Measurements from ENCODE around the gene RITA1.
"Not testable (repeated sequence)": the region's sequence is repeated elsewhere in the genome, so short reads cannot be mapped to it uniquely, and the experiment has no call there.

RITA1 gene

DNA sequence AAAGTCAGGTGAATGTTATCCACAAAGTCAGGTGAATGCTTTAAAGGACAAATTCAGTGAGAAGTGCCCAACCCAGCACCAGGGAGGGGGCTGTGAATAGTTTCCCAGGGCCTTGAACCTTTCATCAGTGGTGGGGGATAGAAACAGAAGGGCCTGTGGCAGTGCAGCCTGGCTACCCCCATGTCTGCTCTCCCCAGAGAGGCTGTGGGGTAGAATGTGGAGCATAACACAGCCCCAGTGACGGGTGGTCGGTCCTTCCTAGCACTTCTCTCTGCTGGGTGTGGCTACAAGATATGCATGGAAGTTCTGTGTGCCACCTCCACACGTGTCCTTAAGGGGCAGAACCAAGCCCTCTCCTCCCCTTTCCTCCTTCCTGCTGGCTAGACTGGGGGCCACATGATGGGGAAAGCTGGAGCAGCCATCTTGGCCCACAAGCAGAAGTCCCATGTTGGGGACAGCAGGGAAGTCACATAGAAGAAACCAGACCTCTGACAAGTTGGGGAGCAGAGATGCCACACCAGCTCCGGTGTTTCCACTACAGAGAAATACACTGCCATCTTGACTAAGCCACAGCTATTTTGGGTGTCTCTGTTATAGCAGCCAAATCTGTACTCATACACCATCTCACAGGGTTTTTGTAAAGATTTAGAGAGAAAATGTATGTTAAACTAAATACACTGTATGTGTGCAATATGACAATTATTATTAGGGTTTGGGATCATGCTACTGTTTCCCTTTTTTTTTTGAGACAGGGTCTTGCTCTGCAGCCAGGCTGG lies 17.0 kb downstream of the RITA1 start:
- TF ChIP-seq, protein P1, sequence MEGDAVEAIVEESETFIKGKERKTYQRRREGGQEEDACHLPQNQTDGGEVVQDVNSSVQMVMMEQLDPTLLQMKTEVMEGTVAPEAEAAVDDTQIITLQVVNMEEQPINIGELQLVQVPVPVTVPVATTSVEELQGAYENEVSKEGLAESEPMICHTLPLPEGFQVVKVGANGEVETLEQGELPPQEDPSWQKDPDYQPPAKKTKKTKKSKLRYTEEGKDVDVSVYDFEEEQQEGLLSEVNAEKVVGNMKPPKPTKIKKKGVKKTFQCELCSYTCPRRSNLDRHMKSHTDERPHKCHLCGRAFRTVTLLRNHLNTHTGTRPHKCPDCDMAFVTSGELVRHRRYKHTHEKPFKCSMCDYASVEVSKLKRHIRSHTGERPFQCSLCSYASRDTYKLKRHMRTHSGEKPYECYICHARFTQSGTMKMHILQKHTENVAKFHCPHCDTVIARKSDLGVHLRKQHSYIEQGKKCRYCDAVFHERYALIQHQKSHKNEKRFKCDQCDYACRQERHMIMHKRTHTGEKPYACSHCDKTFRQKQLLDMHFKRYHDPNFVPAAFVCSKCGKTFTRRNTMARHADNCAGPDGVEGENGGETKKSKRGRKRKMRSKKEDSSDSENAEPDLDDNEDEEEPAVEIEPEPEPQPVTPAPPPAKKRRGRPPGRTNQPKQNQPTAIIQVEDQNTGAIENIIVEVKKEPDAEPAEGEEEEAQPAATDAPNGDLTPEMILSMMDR (IDR thresholded peaks at IDR 0.05; ENCODE audit: low read depth, low read length, missing control alignments): no peak
- H3K36me3 ChIP-seq (replicated peaks): no peaks in the 10 kb centered on the region
- no peak overlapping the region for H3K27ac ChIP-seq
- no peak for DNase-seq
- no peaks in the 10 kb centered on the region for H3K27me3 ChIP-seq (replicated peaks)
- no peak overlapping the region for H3K4me3 ChIP-seq (ENCODE audit: low read depth, low read length)
- in situ Hi-C loops (cut with HindIII; ENCODE audit: low pct_ligation_motif_present, low sequenced_read_pairs): no loop called here

DNA sequence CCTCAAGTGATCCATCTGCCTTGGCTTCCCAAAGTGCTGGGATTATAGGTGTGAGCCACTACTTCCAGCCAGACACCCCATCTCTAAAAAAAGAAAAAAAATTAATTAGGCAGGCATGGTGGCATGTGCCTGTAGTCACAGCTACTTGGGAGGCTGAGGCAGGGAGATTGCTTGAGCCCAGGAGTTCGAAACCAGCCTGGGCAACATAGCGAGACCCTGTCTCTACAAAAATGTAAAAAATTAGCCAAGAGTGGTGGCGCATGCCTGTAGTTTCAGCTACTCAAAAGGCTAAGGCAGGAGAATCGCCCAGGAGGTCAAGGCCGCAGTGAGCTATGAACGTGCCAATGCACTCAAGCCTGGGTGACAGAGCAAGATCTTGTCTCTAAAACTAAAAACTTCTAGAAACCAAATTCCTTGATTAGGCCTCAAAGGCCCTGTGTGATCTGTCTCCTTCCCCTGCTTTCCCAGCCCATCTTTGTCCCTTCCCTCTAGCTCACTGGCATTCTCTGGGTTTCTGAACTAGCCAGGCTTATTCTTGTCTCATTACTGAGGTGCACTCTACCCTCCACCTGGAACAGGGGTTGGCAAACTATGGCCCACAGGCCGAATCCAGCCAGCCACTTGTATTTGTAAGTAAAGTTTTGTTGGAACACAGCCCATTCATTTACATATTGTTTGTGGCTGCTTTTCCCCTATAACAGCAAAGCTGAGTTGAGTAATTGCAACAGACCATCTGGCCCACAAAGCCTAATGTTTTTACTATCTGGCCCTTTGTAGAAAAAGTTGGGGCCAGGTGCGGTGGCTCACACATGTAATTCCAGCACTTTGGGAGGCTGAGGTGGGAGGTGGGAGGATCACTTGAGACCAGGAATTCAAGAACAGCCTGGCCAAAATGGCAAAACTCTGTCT lies 18.6 kb downstream of the RITA1 start:
- Histone ChIP-seq H3K4me3 (ENCODE audit: low read depth, low read length) (no peak overlapping the region), H3K27ac (no peak overlapping the region), H3K36me3 (replicated peaks) (no peaks in the 10 kb centered on the region), H3K27me3 (replicated peaks) (no peaks in the 10 kb centered on the region)
- DNase-seq: no peak
- in situ Hi-C loops (cut with HindIII; ENCODE audit: low pct_ligation_motif_present, low sequenced_read_pairs): no loop called here
- TF ChIP-seq, protein P1 (IDR thresholded peaks at IDR 0.05; ENCODE audit: low read depth, low read length, missing control alignments): no peak

DNA sequence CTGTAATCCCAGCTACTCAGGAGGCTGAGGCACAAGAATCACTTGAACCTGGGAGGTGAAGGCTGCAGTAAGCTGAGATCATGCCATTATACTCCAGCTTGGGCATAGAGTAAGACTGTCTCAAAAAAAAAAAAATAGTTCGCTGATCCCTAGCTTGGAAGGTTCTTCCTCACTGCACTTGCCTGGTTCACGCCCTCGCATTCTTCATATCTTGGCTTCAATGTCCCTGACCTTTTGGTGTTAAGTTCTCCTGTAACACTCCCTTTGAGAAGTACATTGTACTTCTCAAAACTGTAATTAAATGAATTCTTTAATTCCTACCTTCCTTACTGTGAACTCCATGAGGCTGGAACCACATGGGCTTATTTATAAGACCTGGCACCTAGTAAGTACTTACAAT lies 19.3 kb downstream of the RITA1 start:
- in situ Hi-C loops (cut with HindIII; ENCODE audit: low pct_ligation_motif_present, low sequenced_read_pairs): no loop called here
- Histone ChIP-seq H3K27ac (no peak overlapping the region), H3K36me3 (replicated peaks) (no peaks in the 10 kb centered on the region), H3K4me3 (ENCODE audit: low read depth, low read length) (no peak overlapping the region), H3K27me3 (replicated peaks) (no peaks in the 10 kb centered on the region)
- TF ChIP-seq, protein P1 (IDR thresholded peaks at IDR 0.05; ENCODE audit: low read depth, low read length, missing control alignments): no peak
- DNase-seq: no peak

DNA sequence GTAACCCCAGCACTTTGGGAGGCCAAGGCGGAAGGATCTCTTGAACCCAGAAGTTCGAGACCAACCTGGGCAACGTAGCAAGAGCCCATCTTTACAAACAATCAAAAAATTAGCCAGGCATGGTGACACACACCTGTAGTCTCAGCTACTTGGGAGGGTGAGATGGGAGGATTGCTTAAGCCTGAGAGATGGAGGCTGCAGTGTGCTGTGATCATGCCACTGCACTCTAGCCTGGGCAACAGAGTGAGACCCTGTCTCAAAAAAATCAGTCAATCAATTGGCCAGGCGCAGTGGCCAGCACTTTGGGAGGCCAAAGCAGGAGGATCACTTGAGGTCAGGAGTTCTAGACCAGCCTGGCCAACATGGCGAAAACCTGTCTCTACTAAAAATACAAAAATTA lies 21.3 kb downstream of the RITA1 start:
- H3K36me3 ChIP-seq (replicated peaks); H3K27me3 ChIP-seq (replicated peaks); DNase-seq; in situ Hi-C loops (cut with HindIII; ENCODE audit: low pct_ligation_motif_present, low sequenced_read_pairs); H3K4me3 ChIP-seq (ENCODE audit: low read depth, low read length); H3K27ac ChIP-seq: not testable (repeated sequence)

DNA sequence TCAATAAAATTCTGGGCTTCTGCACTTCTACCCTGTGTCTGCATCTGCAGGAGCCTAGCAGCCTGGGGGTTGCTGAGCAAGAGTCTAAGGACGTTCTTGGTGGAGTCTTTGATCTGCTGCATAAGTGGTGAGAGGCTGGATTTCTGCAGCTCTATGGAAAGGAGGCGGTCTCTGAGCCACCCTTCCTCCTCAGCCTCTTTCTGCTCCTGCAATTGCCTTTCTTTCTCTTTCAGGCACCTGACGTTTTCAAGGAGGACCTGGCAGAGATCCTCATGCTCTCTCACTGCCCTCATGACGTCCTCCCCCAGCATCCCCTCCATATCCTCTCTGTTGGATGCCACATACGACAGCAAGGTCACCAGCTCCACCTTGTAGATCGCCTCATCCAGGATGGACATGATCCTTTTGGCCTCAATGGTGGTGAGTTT lies 22.1 kb downstream of the RITA1 start:
- DNase-seq: no peak
- TF ChIP-seq, protein P1 (IDR thresholded peaks at IDR 0.05; ENCODE audit: low read depth, low read length, missing control alignments): no peak
- H3K27ac ChIP-seq: no peak overlapping the region
- no peaks in the 10 kb centered on the region for H3K36me3 ChIP-seq (replicated peaks)
- in situ Hi-C loops (cut with HindIII; ENCODE audit: low pct_ligation_motif_present, low sequenced_read_pairs): no loop called here
- no peak overlapping the region for H3K4me3 ChIP-seq (ENCODE audit: low read depth, low read length)
- H3K27me3 ChIP-seq (replicated peaks): no peaks in the 10 kb centered on the region

Data from brain microvascular endothelial cell (primary cell).